Measurements from ENCODE around the gene APOC4. TPM values are rescaled to one million over a fixed set of nuclear protein-coding genes. Genes with fewer than 3 reads are reported as not detected.
"Not testable (repeated sequence)": the region's sequence is repeated elsewhere in the genome, so short reads cannot be mapped to it uniquely, and the experiment has no call there.

Gene APOC4
- total RNA-seq, 1 experiment from 2014 or later = not detected

DNA sequence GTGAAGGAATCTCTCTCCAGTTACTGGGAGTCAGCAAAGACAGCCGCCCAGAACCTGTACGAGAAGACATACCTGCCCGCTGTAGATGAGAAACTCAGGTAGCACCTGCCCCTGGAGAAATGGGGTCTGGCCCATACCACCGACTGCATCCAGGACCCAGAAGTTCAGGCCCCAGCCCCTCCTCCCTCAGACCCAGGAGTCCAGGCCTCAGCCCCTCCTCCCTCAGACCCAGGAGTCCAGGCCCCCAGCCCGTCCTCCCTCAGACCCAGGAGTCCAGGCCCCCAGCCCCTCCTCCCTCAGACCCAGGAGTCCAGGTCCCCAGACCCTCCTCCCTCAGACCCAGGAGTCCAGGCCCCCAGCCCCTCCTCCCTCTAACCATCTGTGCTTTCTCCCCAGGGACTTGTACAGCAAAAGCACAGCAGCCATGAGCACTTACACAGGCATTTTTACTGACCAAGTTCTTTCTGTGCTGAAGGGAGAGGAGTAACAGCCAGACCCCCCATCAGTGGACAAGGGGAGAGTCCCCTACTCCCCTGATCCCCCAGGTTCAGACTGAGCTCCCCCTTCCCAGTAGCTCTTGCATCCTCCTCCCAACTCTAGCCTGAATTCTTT, 6.8 kb downstream of the APOC4 start:
- Histone ChIP-seq H3K9me3 (no peaks in the 10 kb centered on the region), H3K27me3 (no peaks in the 10 kb centered on the region), H3K36me3 (peaks cover 8% of the 10 kb centered on the region), H3K4me3 (no peak overlapping the region)
- DNase-seq = no peak

DNA sequence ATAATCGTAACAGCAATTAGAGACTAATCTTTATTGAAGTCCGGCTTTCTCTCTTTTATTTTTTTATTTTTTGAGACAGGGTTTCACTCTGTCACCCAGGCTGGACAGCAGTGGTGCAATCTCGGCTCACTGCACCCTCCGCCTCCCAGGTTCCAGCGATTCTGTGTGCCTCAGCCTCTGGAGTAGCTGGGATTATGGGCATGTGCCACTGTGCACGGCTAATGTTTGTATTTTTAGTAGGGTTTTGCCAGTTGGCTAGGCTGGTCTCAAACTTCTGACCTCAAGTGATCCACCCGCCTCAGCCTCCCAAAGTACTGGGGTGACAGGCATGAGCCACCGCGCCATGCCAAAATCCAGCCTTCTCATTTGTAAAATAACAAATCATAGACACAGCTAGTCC, 7.5 kb downstream of the APOC4 start:
- H3K27me3 ChIP-seq = no peaks in the 10 kb centered on the region
- H3K9me3 ChIP-seq = no peaks in the 10 kb centered on the region
- H3K4me3 ChIP-seq = no peak overlapping the region
- peaks cover 8% of the 10 kb centered on the region for H3K36me3 ChIP-seq
- no peak for DNase-seq

DNA sequence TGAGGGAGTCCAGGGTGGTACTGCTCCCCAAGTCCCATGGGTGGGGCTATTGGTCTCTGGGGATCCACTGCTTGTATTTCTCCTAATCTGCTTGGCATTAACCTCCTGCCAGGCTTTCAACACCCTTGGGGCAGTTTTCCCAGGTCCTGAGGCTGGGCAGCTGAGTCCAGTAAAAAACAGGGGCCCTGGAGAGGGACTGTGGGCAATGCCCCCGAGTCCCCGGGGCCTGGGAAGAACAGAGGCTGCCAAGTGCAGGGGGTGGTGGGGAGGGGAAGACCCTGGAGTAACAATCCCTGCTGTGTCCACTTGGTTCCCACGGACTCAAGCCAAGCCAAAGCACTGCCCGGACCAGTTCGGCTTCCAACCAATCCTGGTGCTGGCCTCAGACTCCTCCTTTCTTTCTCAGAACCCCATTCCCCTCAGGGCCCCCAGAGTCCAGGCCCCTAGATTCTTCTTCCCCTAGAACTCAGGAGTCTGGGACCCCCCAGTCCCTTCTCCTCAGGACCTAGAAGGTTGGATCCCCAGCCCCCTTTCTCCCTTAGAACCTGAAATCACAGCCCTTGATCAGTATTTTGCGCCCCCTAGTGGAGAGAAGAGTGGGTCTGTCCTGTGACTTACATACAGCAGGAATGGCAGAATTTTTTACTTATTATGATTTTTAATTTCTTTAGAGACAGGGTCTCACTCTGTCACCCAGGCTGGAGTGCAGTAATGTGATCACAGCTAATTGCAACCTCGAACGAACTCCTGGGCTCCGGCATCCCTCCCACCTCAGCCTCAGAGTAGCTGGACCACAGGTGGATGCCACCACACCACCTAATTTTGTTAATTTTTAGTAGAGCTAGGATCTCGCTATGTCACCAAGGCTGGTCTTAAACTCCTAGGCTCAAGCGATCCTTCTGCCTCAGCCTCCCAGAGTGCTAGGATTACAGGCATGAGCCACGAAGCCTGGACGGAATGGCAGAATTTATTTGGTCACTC, 9.4 kb downstream of the APOC4 start:
- Histone ChIP-seq H3K4me3 (no peak overlapping the region), H3K27me3 (no peaks in the 10 kb centered on the region), H3K9me3 (no peaks in the 10 kb centered on the region), H3K36me3 (peaks cover 15% of the 10 kb centered on the region)
- peak; percentile 48 for DNase-seq

DNA sequence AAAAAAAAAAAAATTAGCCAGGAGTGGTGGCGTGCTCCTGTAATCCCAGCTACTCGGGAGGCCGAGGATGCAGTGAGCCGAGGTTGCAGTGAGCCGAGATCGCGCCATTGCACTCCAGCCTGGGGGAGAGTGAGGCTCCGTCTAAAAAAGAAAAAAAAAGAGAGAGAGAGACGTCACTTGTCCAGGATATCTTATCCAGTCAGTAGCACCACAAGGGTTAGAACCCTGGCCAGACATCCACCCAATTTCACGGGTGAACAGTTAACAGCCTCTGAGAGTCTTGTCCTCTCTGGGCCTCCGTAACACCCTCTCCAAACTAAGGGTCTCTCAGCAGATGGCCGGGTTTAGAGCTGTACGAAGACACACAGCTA, 12.2 kb downstream of the APOC4 start:
- Histone ChIP-seq H3K9me3 (no peaks in the 10 kb centered on the region), H3K4me3 (peak overlapping the region; percentile 99), H3K27me3 (no peaks in the 10 kb centered on the region), H3K36me3 (peaks cover 28% of the 10 kb centered on the region)
- no peak for DNase-seq

DNA sequence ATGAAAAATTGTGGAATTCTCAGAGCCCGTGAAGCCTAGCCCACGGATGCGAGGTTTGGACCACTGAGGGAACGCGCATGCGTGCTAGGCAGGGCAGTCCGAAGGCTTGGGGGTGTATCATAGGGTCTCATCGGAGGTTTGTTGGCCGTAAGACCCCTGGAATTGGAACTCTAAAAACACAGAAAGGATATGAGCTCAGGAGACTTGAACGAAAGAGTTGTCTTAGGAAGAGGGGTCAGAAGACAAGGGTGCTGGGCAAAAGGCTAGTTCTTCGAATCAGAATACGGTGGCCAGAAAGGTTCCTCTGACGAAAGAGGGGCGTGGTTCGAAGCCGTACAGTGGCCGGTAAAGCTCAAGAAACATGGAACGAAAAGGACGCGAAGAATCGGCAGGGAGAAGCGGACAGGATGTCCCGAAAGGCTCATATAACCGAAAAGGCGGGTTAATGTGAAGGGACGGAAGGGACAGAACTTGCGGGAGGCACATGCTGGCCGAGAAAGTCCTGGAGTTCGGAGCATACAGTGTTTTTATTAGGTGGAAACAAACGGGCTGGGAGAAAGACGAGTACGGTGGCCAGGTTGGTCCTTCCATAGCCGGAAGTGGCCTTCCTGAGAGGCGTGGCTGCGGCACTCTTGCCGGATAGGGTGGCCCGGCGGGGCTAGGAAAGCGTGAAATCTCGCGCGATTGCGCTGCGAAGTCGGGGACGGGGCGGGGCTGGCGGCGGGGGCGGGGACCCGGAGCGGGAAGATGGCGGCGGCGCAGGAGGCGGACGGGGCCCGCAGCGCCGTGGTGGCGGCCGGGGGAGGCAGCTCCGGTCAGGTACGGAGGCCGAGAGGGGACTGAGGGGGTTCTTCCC, 12.8 kb downstream of the APOC4 start, which contains the start of gene CLPTM1:
CLPTM1 (plus strand) TSS at position 732 of the 856 bp plus-strand sequence; CDS start at position 748, 16 bp downstream.
- Histone ChIP-seq H3K9me3 (no peaks in the 10 kb centered on the region), H3K4me3 (peak within 1 kb of the TSS; percentile 99), H3K27me3 (no peaks in the 10 kb centered on the region), H3K36me3 (peaks cover 34% of the 10 kb centered on the region)
- DNase-seq = peak; percentile 98

DNA sequence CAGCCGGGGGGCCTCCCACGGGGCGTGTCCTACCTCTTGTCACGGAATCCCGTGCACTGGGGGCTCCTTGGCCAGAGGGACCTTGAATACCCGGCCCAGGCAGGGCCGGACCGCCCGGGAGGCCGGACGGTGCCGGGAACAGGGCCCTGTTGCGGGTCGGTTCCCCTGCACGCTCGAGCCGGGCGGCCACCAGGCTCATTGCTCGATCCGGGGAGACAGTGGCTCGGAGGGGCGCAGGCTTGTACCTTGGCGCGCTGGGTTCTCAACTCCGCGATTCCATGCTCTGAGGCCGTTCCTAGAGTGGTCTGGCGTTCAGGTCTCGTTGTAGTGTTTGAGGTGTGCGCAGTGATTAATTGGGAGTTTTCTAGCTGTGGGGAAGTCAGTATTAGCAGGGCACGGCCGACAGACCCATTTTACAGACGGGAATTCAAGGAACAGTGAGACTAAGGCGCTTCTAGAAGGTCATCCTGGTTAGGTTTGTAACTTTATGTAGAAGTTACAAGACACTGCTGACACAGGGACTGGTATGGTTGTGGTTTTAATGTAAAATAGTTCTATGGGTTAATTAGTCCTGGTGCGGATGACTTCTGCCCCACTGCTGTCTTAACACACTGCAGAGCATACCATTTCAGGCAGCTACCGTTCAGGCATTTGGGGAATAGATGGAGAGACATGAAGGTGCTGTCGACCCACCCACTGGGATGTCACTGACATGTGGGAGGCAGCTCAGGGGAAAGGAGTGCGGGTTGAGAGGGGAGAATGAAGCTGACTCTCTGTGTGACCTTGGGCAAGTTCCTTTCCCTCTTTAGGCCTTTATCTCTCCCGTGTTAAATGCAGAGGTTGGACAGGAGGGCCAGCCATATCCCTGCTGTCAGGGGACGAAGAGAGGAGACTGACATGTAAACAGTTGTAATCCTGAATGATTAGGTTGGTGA, 13.7 kb downstream of the APOC4 start:
- peak overlapping the region; percentile 99 for H3K4me3 ChIP-seq
- H3K27me3 ChIP-seq = no peaks in the 10 kb centered on the region
- peaks cover 38% of the 10 kb centered on the region for H3K36me3 ChIP-seq
- no peaks in the 10 kb centered on the region for H3K9me3 ChIP-seq
- no peak for DNase-seq

DNA sequence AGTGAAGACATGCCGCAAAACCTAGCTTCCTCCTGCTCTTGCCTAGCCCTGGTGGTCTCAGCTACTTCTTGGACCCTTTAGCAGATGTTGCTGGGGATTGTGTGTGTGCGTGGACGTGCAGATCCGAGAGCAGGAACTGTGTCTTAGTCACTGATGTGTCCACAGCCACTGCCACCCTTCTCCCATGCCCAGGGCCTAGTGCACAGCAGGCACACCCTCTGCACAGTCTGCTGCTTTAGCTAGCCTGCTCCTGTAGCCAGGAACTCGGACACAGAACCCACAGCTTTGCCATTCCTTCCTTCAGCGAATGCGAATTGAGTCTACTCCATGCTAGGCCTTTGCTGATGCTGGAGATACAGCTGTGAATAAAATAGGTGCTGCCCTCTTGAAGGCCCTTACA, 15.5 kb downstream of the APOC4 start:
- no peaks in the 10 kb centered on the region for H3K27me3 ChIP-seq
- H3K4me3 ChIP-seq = no peak overlapping the region
- no peaks in the 10 kb centered on the region for H3K9me3 ChIP-seq
- H3K36me3 ChIP-seq = peaks cover 50% of the 10 kb centered on the region
- DNase-seq = no peak

DNA sequence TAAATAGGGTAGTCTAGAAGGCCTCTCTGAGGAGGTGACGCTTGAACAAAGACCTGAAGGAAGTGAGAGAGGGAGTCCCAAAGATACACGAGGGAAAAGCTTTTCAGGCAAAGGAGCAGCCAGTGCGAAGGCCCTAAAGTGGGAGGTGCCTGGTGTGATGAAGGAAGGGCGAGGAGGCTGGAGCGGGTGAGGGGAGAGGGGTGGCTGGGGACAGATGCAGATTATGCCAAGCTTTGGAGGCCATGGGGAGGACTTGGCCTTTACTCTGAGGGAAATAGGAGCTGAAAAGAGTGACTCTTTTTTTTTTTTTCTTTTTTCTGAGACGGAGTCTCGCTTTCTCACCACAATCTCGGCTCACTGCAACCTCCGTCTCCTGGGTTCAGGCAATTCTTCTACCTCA, 16.1 kb downstream of the APOC4 start:
- Histone ChIP-seq H3K36me3 (peaks cover 54% of the 10 kb centered on the region), H3K9me3 (no peaks in the 10 kb centered on the region), H3K27me3 (no peaks in the 10 kb centered on the region), H3K4me3 (no peak overlapping the region)
- no peak for DNase-seq

DNA sequence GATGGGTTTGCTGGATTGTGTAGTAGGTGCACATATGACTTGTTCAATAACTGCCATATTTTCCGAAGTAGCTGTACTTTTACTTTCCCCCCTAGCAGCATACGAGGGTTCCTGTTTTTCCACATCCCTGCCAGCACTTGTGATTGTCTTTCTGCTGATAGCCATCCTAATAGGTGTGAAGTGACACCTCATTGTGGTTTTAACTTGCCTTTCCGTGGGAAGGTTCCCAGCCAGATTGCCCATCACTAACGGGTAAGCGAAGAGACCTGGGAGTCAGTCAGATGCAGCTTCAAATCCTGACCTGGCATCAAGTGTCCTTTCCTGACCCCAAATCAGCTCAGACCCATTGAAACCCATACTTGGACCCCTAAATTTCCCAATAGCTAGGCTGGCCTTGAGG, 17.7 kb downstream of the APOC4 start:
- Histone ChIP-seq H3K9me3 (no peaks in the 10 kb centered on the region), H3K4me3 (no peak overlapping the region), H3K36me3 (peaks cover 58% of the 10 kb centered on the region), H3K27me3 (no peaks in the 10 kb centered on the region)
- DNase-seq = no peak

DNA sequence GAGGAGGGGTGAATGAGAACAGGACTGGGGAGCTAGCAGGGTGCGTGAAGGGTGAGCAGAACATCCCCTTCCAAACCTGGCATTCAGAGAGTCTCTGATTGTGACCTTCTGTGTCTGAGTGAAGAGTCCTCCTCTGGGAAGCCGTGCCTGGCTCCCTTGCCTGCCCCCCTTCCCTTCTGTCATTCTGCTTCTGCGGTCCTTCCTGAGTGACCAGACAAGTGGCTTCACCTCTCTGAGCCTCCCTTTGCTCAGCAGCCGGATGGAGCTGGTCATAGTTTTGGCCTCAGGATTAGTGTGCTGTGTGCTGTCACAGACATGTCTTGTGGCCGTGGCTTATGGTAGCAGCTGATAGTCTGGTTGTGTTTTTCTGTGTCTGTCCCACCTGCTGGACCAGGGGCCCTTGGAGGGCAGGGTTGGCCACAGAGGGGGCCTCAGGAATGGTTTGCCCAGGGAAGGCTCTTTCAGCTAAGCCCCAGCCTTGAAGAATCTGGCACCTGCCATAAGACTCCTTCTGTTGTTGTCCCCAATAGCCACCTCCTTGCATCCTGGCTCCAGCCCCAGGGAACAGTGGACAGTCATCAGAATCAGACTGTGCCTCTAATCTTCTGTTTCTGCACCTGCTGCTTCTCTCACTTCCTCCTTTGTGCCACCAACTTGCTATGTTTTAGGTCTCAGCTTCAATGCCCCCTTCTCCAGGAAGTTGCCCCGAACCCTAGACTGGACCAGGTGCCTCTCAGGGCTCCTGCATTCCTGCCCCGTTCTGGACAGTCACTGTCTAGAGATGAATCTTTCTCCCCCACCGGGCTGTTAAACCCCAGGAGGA, 19.1 kb downstream of the APOC4 start:
- Histone ChIP-seq H3K9me3 (no peaks in the 10 kb centered on the region), H3K36me3 (peaks cover 67% of the 10 kb centered on the region), H3K27me3 (no peaks in the 10 kb centered on the region), H3K4me3 (no peak overlapping the region)
- no peak for DNase-seq

DNA sequence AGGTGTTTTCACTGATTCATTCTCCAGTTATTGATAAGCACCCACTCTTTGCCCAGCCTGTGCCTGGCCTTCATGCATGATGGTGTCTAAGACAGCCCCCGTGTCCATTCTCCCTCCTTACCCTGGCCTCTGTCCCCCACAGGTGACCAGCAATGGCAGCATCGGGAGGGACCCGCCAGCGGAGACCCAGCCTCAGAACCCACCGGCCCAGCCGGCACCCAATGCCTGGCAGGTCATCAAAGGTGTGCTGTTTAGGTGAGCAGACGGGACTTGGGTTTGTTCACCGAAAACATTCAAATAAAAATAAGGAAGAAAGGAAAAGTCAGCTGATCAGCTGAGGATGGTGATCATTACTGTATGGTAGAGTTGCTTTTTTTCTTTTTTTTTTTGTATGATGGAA, 19.8 kb downstream of the APOC4 start:
- H3K9me3 ChIP-seq = no peaks in the 10 kb centered on the region
- no peaks in the 10 kb centered on the region for H3K27me3 ChIP-seq
- no peak for DNase-seq
- H3K4me3 ChIP-seq = no peak overlapping the region
- peaks cover 65% of the 10 kb centered on the region for H3K36me3 ChIP-seq

DNA sequence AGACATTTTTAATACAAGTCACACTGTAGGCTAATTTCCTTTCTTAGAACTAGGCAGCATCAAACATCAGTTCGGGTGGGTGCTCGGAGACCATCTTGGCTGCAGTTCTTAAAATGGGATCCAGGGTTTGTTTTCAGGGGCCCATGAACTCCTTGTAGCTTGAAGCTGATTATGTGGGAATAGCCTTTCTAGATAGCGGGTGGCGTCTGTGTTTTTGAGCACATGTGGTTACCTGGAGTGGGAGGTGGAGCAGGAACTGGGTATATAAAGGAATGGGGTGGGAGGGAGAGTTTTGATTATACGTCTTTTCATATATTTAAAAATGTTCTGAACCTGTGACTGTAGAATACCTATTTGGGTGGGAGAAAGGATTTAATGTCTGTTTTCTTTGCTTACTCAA, 26.1 kb downstream of the APOC4 start:
- DNase-seq = no peak
- H3K27me3 ChIP-seq = no peaks in the 10 kb centered on the region
- peaks cover 44% of the 10 kb centered on the region for H3K36me3 ChIP-seq
- H3K4me3 ChIP-seq = no peak overlapping the region
- no peaks in the 10 kb centered on the region for H3K9me3 ChIP-seq

DNA sequence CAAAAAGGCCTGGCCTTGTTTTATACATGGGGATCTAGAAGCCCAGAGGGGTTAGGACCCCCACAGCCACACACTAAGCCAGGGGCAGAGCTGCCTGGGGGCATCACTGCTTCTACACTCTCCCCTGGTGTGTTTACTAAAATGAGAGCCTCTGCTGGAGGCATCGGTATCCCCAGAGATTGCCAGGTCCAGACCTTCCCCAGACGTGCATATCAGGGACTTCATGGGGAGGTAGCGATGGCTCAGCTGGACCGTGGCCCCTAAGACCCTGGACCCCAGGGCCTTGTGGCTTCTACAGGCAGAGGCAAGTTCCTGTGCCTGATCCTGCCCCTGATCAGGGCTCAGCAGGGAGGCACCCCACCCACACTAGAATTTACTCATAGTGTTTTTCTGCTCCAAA, 26.6 kb downstream of the APOC4 start:
- Histone ChIP-seq H3K4me3 (no peak overlapping the region), H3K36me3 (peaks cover 45% of the 10 kb centered on the region), H3K9me3 (no peaks in the 10 kb centered on the region), H3K27me3 (no peaks in the 10 kb centered on the region)
- DNase-seq = no peak

DNA sequence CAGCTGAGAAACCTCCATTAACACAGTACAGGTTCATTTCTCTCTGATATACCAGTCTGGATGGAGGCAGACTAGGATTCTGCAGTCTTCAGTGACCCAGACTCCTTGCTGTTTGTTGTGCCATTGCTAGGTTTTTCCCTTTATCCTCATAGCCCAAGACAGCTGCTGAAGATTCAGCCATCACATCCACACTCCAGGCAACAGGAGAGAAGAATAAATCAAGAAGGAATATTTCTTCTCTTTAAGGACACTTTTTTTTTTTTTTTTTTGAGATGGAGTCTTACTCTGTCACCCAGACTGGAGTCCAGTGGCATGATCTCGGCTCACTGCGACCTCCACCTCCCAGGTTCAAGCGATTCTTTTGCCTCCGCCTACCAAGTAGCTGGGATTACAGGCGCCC, 27.4 kb downstream of the APOC4 start:
- H3K36me3 ChIP-seq = peaks cover 50% of the 10 kb centered on the region

DNA sequence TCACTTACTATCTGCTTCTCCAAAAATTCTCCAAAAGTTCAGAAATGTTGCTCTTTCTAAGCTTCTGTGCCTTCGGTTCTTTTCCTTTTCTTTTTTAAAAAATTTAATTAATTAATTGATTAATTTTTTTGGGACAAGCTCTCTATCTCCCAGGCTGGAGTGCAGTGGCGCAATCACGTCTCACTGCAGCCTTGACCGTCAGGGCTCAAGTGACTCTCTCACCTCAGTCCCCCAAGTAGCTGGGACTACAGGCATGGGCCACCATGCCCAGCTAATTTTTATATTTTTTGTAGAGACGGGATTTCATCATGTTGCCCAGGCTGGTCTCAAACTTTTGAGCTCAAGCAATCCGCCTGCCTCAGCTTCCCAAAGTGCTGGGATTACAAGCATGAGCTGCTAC, 29.4 kb downstream of the APOC4 start:
- peaks cover 52% of the 10 kb centered on the region for H3K36me3 ChIP-seq
- not testable (repeated sequence) for H3K9me3 ChIP-seq, H3K27me3 ChIP-seq, DNase-seq, H3K4me3 ChIP-seq

More for the DNA sequence above, 27.4 kb downstream of the APOC4 start:
- H3K27me3 ChIP-seq = no peaks in the 10 kb centered on the region
- DNase-seq = no peak
- no peaks in the 10 kb centered on the region for H3K9me3 ChIP-seq
- no peak overlapping the region for H3K4me3 ChIP-seq

Data from MG63 (cell line).